ENCODE results near the gene SLC44A5. TPM values are rescaled to one million over a fixed set of nuclear protein-coding genes. Genes with fewer than 3 reads are reported as not detected.

Gene SLC44A5
- total RNA-seq, 2 donors from 2014 or later = 0.70 TPM; not detected in 1

- Mint-ChIP-seq H3K4me1 (ENCODE audit: low read depth) (no peaks in the 10 kb centered on the region), H3K27ac (no peak overlapping the region), H3K9me3 (no peaks in the 10 kb centered on the region), H3K27me3 (ENCODE audit: low read depth) (peaks cover 9% of the 10 kb centered on the region), H3K36me3 (ENCODE audit: insufficient read depth in 2 of 2) (no peaks in the 10 kb centered on the region), H3K4me3 (no peak overlapping the region)
- DNase-seq (no peak), ATAC-seq (replicated peaks in 1 of 2) (no peak)
Observed at GRCh38 chr1:75579046-75579445, 31.9 kb downstream of the SLC44A5 start.

- Mint-ChIP-seq H3K4me3 (no peak overlapping the region), H3K4me1 (ENCODE audit: low read depth) (no peaks in the 10 kb centered on the region), H3K27me3 (ENCODE audit: low read depth) (peaks cover 9% of the 10 kb centered on the region), H3K27ac (no peak overlapping the region), H3K9me3 (no peaks in the 10 kb centered on the region), H3K36me3 (ENCODE audit: insufficient read depth in 2 of 2) (no peaks in the 10 kb centered on the region)
- no peak for DNase-seq
- no peak for ATAC-seq (replicated peaks in 1 of 2)
Observed at GRCh38 chr1:75575837-75576236, 35.1 kb downstream of the SLC44A5 start.

DNA sequence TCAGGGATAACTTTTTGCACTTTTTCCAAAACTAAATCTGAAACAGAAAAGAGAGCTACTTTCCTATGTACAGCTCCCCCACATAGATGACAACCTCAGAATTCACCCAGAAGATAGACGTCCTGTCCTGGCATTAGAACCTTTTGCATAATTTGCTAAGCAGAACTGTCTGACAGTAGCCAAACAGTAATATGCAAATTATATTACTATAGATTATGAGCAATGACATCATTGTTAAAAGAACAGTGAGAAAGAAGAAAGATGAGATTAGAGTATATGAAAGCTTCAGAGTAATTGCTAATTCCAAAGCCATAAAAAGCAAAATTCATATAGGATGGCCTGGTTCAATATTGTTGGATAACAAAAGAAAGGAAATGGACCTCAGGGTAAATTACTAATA lies 43.7 kb downstream of the SLC44A5 start:
- Mint-ChIP-seq H3K4me1 (ENCODE audit: low read depth) (no peaks in the 10 kb centered on the region), H3K9me3 (no peaks in the 10 kb centered on the region), H3K27me3 (ENCODE audit: low read depth) (peaks cover 13% of the 10 kb centered on the region), H3K4me3 (no peak overlapping the region), H3K36me3 (ENCODE audit: insufficient read depth in 2 of 2) (no peaks in the 10 kb centered on the region), H3K27ac (no peak overlapping the region)
- no peak for DNase-seq
- no peak for ATAC-seq (replicated peaks in 1 of 2)

GRCh38 chr1:75559800-75560199 lies 51.1 kb downstream of the SLC44A5 start:
- DNase-seq = no peak
- no peaks in the 10 kb centered on the region for H3K4me1 Mint-ChIP-seq (ENCODE audit: low read depth)
- no peaks in the 10 kb centered on the region for H3K27me3 Mint-ChIP-seq (ENCODE audit: low read depth)
- no peak overlapping the region for H3K4me3 Mint-ChIP-seq
- H3K9me3 Mint-ChIP-seq = peaks cover 0 to under 1% of the 10 kb centered on the region in 2 donors
- no peaks in the 10 kb centered on the region for H3K36me3 Mint-ChIP-seq (ENCODE audit: insufficient read depth in 2 of 2)
- no peak overlapping the region for H3K27ac Mint-ChIP-seq
- ATAC-seq (replicated peaks in 1 of 2) = no peak

DNA sequence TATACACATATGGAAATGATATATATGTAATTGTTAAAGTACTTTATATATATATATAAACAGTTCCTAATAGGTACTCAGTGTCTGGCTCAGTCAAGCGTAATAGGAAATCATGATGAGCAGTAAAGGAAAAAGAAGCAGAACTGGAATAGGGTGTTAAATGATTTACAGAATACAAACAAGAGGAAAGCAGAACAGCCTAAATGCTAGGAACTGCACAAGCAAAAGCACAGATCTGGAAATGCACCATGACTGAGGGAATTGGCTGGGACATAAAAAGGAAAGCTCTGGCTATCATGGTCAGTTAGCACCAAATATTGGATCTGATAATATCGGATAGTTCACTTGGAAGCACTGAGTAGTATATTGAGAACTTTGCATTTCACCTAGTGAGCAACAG lies 51.8 kb downstream of the SLC44A5 start:
- no peaks in the 10 kb centered on the region for H3K36me3 Mint-ChIP-seq (ENCODE audit: insufficient read depth in 2 of 2)
- peaks cover 0 to 1% of the 10 kb centered on the region in 2 donors for H3K9me3 Mint-ChIP-seq
- H3K4me3 Mint-ChIP-seq = no peak overlapping the region
- no peak overlapping the region for H3K27ac Mint-ChIP-seq
- no peaks in the 10 kb centered on the region for H3K27me3 Mint-ChIP-seq (ENCODE audit: low read depth)
- ATAC-seq (replicated peaks in 1 of 2) (no peak), DNase-seq (no peak)
- no peaks in the 10 kb centered on the region for H3K4me1 Mint-ChIP-seq (ENCODE audit: low read depth)

DNA sequence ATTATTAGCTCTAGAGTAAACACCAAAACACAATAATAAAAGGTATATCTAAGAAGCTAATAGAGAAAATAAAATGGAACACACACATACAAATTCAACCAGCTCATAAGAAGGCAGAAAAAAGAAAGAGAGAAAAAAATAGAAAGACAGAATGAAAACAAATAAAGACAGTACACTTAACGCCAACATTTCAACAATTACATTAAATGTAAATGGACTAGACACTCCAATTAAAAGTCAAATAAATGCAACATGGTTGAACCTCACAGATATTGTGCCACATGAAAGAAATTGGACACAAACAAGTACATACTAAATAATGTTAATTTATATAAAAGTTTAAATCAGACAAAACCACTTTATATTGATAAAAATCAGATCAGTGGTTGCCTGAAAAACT lies 56.0 kb downstream of the SLC44A5 start:
- Mint-ChIP-seq H3K27ac (no peak overlapping the region), H3K27me3 (ENCODE audit: low read depth) (no peaks in the 10 kb centered on the region), H3K36me3 (ENCODE audit: insufficient read depth in 2 of 2) (no peaks in the 10 kb centered on the region), H3K4me3 (no peak overlapping the region), H3K4me1 (ENCODE audit: low read depth) (no peaks in the 10 kb centered on the region), H3K9me3 (peaks cover 0 to 1% of the 10 kb centered on the region in 2 donors)
- ATAC-seq (replicated peaks in 1 of 2) (no peak), DNase-seq (no peak)

DNA sequence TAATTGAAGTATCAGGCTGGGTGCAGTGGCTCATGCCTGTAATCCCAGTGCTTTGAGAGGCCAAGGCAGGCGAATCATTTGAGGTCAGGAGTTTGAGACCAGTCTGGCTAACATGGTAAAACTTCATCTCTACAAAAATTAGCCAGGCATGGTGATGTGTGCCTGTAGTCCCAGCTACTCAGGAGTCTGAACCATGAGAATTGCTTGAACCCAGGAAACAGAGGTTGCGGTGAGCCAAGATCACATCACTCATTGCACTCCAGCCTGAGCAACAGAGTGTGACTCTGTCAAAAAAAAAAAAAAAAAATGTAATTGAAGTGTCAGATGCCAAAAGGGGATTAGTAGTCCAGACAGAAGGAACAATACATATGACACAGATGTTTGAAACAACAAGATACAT lies 56.7 kb downstream of the SLC44A5 start:
- Mint-ChIP-seq H3K4me3 (no peak overlapping the region), H3K4me1 (ENCODE audit: low read depth) (no peaks in the 10 kb centered on the region), H3K9me3 (peaks cover 0 to 1% of the 10 kb centered on the region in 2 donors), H3K27ac (no peak overlapping the region), H3K27me3 (ENCODE audit: low read depth) (no peaks in the 10 kb centered on the region), H3K36me3 (ENCODE audit: insufficient read depth in 2 of 2) (no peaks in the 10 kb centered on the region)
- ATAC-seq (replicated peaks in 1 of 2) (no peak), DNase-seq (no peak)

GRCh38 chr1:75550559-75550958 lies 60.4 kb downstream of the SLC44A5 start:
- DNase-seq (no peak), ATAC-seq (replicated peaks in 1 of 2) (no peak)
- no peak overlapping the region for H3K4me3 Mint-ChIP-seq
- H3K27me3 Mint-ChIP-seq (ENCODE audit: low read depth) = no peaks in the 10 kb centered on the region
- H3K9me3 Mint-ChIP-seq = peaks cover 0 to 1% of the 10 kb centered on the region in 2 donors
- H3K4me1 Mint-ChIP-seq (ENCODE audit: low read depth) = no peaks in the 10 kb centered on the region
- no peak overlapping the region for H3K27ac Mint-ChIP-seq
- no peaks in the 10 kb centered on the region for H3K36me3 Mint-ChIP-seq (ENCODE audit: insufficient read depth in 2 of 2)

- no peaks in the 10 kb centered on the region for H3K4me1 Mint-ChIP-seq (ENCODE audit: low read depth)
- H3K27ac Mint-ChIP-seq = no peak overlapping the region
- no peaks in the 10 kb centered on the region for H3K36me3 Mint-ChIP-seq (ENCODE audit: insufficient read depth in 2 of 2)
- no peak for DNase-seq
- peaks cover 0 to 2% of the 10 kb centered on the region in 2 donors for H3K9me3 Mint-ChIP-seq
- no peak overlapping the region for H3K4me3 Mint-ChIP-seq
- no peaks in the 10 kb centered on the region for H3K27me3 Mint-ChIP-seq (ENCODE audit: low read depth)
- no peak for ATAC-seq (replicated peaks in 1 of 2)
Observed at GRCh38 chr1:75548721-75549480, 62.0 kb downstream of the SLC44A5 start.

DNA sequence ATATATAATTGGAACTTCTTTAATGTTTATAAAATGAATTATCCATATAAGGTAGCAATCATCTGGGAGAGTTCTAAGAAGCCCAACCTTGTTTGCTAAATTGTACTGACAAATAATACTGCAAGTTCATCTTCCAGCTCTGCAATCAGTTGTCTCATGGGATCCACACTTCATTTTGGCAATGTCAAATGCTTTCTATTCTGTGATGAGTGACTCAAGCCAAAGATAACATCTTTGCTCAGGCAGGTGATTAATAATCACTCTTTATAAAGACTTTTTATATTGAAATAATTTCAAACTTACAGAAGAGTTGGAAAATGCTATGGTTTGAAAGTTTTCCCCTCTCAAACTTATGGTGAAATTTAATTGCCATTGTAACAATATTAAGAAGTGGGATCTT lies 67.2 kb downstream of the SLC44A5 start:
- Mint-ChIP-seq H3K4me1 (ENCODE audit: low read depth) (no peaks in the 10 kb centered on the region), H3K36me3 (ENCODE audit: insufficient read depth in 2 of 2) (no peaks in the 10 kb centered on the region), H3K27me3 (ENCODE audit: low read depth) (no peaks in the 10 kb centered on the region), H3K27ac (no peak overlapping the region), H3K9me3 (peaks cover 0 to 2% of the 10 kb centered on the region in 2 donors), H3K4me3 (no peak overlapping the region)
- no peak for ATAC-seq (replicated peaks in 1 of 2)
- DNase-seq = no peak

DNA sequence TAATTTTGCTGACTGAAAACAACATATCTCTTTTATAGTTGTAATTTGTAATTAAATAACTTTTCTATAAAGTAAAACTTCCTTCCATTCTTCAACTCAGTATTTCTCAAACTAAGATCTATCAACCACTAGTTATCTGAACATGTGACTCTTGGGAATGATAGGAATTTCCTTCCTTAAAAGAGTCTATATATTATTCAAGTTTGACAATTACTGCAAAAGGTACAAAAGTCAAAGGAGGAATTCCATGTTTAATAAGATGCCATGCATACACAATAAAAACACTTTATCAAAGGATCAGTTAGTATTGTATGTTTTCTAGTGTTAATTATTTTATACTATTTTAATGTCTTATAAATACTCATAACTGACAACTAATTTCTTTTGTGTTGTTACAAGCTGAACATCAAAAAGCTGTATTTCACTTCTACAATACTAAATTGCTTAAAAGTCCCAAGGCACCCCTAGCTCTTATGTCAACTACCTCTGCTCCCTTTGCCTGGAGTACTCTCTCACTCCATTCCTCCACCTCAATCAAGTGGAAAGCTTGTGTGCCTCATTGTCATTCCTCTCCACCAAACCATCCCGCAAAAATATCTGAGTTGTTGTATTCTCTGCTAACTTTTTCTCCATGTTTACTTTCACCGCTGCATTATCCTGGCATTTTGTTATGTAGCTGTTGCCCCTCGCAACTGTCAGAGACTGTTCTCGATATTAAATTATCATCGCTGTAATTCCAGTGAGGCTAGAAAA lies 67.9 kb downstream of the SLC44A5 start:
- no peak for ATAC-seq (replicated peaks in 1 of 2)

DNA sequence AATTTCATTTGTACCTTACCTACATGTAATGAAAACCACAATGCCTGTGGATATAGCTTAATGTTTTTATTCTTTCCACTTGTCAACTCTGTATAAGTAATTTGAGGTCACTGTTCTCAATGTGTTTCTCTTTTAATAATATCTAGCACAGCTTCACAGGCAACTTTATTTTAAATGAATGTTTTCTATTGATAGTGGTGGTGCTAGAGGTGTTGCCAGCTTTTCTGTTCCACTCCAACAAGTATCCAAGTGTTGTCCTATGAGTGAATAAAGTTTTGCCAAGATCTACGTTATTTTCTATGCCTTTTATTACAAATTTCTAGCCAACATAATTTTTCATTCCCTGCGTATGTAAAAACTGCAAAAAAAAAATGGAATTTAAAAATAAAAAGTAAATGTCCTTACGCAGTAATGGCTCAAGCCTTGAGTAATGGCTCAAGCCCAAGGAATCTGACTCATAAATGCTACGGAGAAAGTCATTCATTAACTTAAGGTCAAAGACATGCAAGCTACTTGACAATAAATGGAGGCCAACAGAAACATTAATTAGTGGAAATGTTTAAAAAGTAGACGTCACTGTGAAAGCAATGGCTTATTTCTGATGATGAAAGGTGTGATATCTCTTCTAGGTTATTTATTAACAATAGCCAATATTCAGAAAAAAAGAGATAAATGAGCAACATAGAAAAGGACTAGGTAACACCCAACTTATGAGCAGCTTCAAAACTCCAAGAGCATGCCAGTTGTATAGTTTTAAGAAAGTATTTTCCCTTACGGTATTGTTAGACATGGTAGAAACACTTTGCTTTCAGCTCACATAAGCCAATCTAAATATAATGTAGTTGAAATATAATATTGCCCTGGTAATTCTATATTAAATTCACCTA lies 71.4 kb downstream of the SLC44A5 start:
- H3K27ac Mint-ChIP-seq = no peak overlapping the region
- ATAC-seq (replicated peaks in 1 of 2) (no peak), DNase-seq (no peak)
- no peaks in the 10 kb centered on the region for H3K4me1 Mint-ChIP-seq (ENCODE audit: low read depth)
- H3K9me3 Mint-ChIP-seq = no peaks in the 10 kb centered on the region
- no peaks in the 10 kb centered on the region for H3K27me3 Mint-ChIP-seq (ENCODE audit: low read depth)
- no peaks in the 10 kb centered on the region for H3K36me3 Mint-ChIP-seq (ENCODE audit: insufficient read depth in 2 of 2)
- H3K4me3 Mint-ChIP-seq = no peak overlapping the region

More for the DNA sequence above, 67.9 kb downstream of the SLC44A5 start:
- Mint-ChIP-seq H3K27ac (no peak overlapping the region), H3K27me3 (ENCODE audit: low read depth) (no peaks in the 10 kb centered on the region), H3K4me1 (ENCODE audit: low read depth) (no peaks in the 10 kb centered on the region), H3K4me3 (no peak overlapping the region), H3K9me3 (peaks cover 0 to 2% of the 10 kb centered on the region in 2 donors), H3K36me3 (ENCODE audit: insufficient read depth in 2 of 2) (no peaks in the 10 kb centered on the region)
- no peak for DNase-seq

- Mint-ChIP-seq H3K4me1 (ENCODE audit: low read depth) (no peaks in the 10 kb centered on the region), H3K9me3 (no peaks in the 10 kb centered on the region), H3K27ac (no peak overlapping the region), H3K4me3 (no peak overlapping the region), H3K36me3 (ENCODE audit: insufficient read depth in 2 of 2) (no peaks in the 10 kb centered on the region), H3K27me3 (ENCODE audit: low read depth) (no peaks in the 10 kb centered on the region)
- DNase-seq (no peak), ATAC-seq (replicated peaks in 1 of 2) (no peak)
Observed at GRCh38 chr1:75533085-75533484, 77.8 kb downstream of the SLC44A5 start.
